HG02623 (cell line): Measurements from ENCODE around the gene TFPT.

Source experiments
- ATAC-seq: cut with Tn5 transposase; IDR thresholded peaks from one replicate; pipeline ENCODE4 v1.9.1; 2021; ENCODE audit warnings: moderate library complexity; ENCODE audit not compliant: unreplicated experiment

The TFPT gene

GRCh38 chr19:54084410-54084809, 31.0 kb downstream of the TFPT start:
- ATAC-seq = no peak

- no peak for ATAC-seq
Observed at GRCh38 chr19:54081032-54081431, 34.4 kb downstream of the TFPT start, which contains the start of gene TARM1. TSS of gene TARM1 (minus strand) at chr19:54081365. CDS start at chr19:54081340, 25 bp downstream.

- ATAC-seq = no peak
Observed at GRCh38 chr19:54077334-54077733, 38.1 kb downstream of the TFPT start.

GRCh38 chr19:54074851-54075250, 40.6 kb downstream of the TFPT start:
- ATAC-seq = no peak

- ATAC-seq = no peak
Observed at GRCh38 chr19:54073829-54074228, 41.6 kb downstream of the TFPT start.

GRCh38 chr19:54069470-54069869, 46.0 kb downstream of the TFPT start:
- no peak for ATAC-seq

GRCh38 chr19:54063350-54064116, 51.9 kb downstream of the TFPT start, which contains the start of gene VSTM1:
TSS of gene VSTM1 (minus strand) at chr19:54063897. CDS start at chr19:54063777, 120 bp downstream.
- no peak for ATAC-seq

- ATAC-seq = no peak
Observed at GRCh38 chr19:54062643-54063042, 52.8 kb downstream of the TFPT start.
